Peyer's patch (tissue), 4 donors: ENCODE measurements around the gene RFTN1.

ENCODE experiments used
- CTCF ChIP-seq, 6 experiments: fragments of 450-650 bp in 4 of 6; fragments of 200-600 bp in 2 of 6; sonication (generic) in 1 of 6; IDR thresholded peaks; one replicate each; pipeline ENCODE4 v1.5.1; 2017 to 2019; ENCODE audit warnings: antibody characterized with exemption in 6 of 6, mild to moderate bottlenecking in 3 of 6, moderate library complexity in 1 of 6
- POLR2A ChIP-seq, 2 donors: fragments of 450-650 bp; IDR thresholded peaks; one replicate each; pipeline ENCODE4 v1.5.1; 2017; ENCODE audit warnings: antibody characterized with exemption in 2 of 2, mild to moderate bottlenecking in 2 of 2, moderate library complexity in 2 of 2

DNA sequence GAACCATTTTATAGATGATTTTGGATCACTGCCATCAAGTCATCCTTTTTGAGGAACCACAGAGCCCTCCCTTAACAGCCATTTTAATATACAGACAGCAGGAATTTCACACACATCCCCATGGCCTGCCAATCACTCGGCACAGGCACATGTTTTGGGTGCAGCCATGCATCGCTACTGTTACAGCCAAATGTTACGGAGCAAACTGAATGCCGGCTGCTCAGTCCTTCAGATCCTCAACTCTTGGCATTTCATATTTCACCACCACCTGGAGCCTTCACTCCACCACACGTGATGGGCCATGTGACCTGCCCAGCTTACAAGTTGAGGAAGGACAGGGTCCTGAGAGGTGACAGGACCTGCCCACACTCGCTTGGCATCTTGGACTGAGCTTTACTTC is 157.7 kb downstream of the RFTN1 start:
- no peak for TF ChIP-seq CTCF (IDR thresholded peaks at IDR 0.05)
- TF ChIP-seq POLR2A (IDR thresholded peaks at IDR 0.05): no peak
